Hematopoietic multipotent progenitor cell treated with erythropoietin and hydrocortisone succinate and interleukin-3 and kit ligand, for 4 days (in vitro differentiated cells): ENCODE results near the gene GGTLC2.
A peak's percentile ranks its signal among the peaks of the same experiment; 100 is the strongest.

Experiments
- DNase-seq: peaks from one replicate; pipeline ENCODE4 v3.0.0-alpha.2; 2015

The GGTLC2 gene

DNA sequence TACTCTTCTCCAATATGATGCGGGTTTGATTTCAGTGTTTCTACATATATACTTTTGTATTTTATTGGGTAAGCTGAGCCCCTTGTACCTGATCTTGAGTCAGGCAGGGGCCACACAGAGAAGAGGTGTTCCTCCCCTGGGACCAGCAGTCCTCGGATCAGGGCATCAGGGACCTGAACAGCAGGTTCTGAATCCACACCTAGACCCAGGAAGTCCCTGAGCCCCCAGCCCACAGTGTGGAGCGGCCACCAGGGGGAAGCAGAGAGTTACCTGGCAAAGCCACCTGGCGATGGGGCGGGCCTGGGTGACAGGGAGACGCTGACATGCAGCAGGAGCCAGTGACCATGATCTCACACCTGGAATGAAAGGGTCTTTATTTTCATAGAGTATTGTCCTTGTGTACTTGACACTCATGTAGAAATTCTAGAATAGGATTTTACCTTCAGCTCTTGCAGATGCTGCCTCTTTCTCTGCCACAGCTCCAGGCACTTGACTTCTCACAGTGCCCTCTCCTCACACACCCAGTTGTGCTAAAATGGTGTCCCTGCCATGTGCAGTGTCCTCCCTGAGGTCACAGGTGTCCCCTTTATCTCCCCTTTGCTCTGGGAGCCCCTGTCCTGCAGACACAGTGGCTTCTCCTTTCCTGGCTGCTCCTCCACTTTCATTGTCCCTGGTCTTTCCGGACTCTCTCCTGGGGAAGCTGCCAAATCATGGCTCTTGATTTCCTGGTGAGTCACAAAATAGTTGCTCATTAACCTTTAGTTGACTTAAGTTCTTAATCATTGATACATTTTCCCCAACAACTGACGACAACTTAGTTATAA lies 48.5 kb downstream of the GGTLC2 start:
- DNase-seq = peak; percentile 50

DNA sequence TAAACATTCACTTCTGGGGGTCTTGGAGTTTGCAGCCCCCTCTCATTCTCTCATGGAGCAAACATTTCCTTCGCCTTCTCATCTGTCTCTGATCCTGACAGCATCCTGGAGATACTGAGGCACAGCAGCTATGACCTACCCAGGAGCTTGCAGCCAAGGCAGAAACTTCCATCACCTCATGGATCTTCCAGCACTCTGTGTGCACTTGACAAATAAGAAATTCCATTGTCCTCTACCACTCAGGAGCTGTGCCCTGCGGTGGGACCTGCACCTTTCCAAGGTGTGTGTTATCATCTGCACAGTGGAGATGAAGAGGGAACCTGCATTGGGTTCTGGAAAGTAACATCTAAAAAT lies 49.1 kb downstream of the GGTLC2 start:
- no peak for DNase-seq

- DNase-seq = no peak
Measured at GRCh38 chr22:22694106-22694505, 49.7 kb downstream of the GGTLC2 start.

GRCh38 chr22:22696104-22696503 lies 51.7 kb downstream of the GGTLC2 start:
- no peak for DNase-seq
